Renal cortex interstitium (tissue), 11 donors: ENCODE results near the gene SLC28A1. TPM values are rescaled to one million over a fixed set of nuclear protein-coding genes. Genes with fewer than 3 reads are reported as not detected.

Experiments used
- DNase-seq, 11 donors: peaks; one replicate each; pipeline ENCODE4 v3.0.0-alpha.2; 2013; ENCODE audit warnings: low read depth in 9 of 11, low spot score in 4 of 11; ENCODE audit errors: extremely low read depth in 1 of 11
- polyA plus RNA-seq, 3 donors: library from polyadenylated mRNA; unstranded; fragments of 120-200 nt; gene quantifications; one replicate each; pipeline ENCODE4 v1.2.1, GENCODE V29; 2013; ENCODE audit not compliant: insufficient read length in 3 of 3

The SLC28A1 gene
- polyA plus RNA-seq, 3 donors, result 6.8 to 10.3 (median 7.2) TPM

DNA sequence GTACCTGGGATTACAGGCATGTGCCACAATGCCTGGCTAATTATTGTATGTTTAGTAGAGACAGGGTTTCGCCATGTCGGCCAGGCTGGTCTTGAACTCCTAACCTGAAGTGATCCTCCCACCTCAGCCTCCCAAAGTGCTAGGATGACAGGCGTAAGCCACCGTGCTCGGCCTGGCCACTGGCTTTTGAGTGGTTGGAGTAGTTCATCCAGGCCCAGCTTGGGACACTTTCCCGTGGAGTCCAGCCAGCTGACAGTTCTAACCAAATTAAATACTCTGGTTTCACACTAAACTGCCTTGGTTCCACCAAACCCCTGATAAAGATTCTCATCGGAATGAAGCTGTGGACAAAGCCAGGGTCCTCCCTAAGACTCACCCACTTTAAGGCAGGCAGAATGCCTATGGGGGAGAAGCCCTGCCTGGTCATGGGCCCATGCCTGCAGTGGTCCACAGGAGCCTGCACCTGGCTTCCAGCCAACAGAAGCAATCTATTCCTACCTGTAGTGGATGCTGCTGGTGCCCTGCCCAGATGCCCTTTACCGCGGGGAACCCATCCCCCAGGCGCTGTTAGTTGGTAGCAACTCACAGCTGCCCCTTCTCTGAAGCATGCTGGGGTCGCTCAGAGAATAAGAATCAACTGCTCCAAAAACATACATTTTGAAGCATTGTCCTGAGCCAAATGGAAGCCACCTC is 5.2 kb upstream of the SLC28A1 start:
- DNase-seq, result no peak

DNA sequence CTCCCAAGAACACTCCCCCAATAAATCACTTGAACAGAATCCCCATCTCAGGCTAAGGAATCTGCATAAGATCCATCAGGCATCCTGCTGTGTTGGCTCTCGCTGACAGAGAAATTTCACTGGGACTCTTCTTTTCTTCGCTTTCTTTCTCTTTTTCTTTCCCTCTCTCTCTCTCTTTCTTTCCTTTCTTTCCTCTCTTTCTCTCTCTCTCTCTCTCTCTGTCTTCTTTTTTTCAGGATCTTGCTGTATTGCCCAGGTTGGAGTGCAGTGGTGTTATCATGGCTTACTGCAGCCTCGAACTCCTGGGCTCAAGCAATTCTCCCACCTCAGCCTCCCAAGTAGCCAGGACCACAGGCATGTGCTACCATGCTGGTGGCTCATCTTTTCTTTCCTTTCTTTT is 4.5 kb upstream of the SLC28A1 start:
- no peak for DNase-seq

DNA sequence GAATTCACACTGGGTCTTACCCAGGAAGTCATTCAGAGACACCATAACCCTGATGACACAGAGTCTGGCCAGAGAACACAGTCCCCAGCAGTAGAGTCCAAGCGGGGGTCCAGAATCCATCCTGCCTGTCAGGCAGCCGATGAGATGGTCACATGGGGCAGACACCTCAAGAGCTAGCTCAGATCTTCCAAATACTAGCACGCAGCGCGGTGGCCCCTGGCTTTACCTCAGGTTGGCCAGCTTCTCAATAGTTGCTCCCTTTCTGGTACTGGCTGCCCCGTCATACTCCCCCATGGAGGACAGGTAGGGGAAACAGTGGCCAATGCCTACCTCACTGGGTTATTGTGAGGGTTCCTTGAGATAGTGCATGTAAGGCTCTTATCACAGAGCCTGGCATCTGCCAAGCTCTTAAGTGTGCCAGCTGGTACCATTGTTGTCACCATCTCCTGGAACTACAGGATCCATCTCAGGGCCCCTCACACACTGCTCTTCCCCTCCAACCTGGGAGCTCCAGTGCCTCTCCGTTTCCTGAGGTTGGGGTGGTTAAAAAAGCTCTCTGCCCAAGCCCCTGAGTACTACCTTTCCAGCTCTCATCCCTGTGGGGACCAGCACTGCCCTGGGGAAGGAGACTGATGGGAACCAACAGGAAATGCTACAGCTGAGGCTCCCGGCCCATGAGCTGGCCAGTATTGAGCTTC is 3.5 kb upstream of the SLC28A1 start:
- no peak for DNase-seq

DNA sequence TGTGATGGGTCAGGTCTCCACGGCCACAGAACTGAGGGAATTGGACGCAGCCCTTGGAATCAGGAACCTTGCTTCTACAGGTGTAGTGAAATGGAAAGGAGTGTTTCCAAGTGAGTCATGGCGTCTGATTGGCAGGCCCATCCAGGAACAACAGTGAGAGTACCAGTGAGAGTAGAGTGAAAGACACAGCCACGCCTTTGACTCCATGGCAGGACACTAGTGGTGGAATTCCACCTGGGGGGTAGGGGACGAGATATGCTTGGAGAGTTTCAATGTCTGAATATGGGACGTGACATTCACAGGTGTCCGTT is 3.0 kb upstream of the SLC28A1 start:
- no peak for DNase-seq

DNA sequence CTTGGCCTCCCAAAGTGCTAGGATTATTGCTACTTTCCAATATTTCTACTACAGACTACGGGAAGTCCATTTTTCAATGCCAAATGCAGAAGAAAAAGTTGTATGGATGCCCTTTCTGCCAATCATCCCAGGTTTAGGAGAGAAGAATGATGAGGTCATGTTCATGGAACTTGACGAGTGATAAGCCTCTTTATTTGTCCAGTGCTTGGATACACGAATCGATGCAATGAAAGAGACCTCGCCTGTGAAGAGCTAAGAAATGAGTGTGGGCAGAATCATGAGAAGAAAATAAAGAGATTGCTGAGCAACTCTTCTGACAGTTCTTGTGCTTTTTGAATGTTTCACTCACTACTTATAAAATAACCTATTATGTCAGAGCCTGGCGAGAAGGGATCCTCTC is 996 bp upstream of the SLC28A1 start:
- no peak for DNase-seq

DNA sequence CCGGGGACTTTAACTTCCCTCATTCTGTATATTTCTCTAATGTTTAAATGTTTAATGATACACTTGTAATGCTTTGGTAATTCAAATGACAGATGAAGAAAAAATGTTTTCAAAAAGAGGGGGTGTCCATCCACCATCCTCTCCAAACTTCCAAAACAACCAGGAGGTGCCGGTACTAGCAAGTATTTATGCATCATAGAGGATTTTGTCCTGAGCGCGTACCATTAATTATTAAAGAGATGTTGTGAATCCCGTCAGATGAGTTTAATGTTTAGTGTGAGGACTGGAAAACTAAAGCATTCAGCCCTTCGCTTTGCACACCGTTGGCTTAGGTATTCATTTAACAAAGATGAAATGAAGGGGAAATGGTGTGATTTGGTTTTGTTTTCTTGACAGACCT is 1.3 kb downstream of the SLC28A1 start:
- DNase-seq, result no peak

DNA sequence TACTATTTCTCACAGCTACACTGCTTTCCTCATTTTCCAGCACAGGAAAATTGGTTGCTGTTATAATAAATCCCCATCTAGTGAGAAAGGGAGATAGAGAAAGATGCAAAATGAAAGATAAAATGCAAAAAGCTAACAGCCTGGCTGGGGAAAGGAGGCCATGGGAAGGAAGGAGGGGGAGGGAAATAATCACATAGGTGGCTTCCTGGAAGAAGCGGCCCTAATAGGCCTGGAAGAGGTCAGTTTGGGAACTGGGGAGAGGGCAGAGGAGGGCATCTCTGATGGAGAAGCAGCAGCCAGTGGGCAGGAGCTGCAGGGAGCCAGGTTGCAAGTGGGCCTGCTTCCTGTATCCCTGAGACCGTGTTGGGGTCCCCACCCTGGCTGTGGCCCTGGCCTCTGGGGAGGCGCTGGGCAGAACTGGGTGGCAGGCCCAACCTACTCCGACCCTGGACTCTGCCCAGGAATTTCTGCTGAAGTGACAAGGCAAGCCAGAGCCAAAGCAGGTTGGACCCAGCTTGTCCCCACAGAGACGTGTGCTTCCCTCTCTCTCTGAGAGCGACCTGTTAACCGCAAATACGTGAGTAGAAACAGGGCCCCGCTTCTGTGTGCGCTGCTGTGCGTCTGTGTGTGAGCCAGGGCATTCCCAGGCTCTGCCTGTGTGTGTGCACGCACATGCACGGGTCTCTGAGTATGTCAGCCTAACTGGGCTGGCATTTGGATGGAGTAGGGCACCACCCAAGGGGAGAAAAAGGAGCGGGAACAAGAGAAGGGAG is 1.9 kb downstream of the SLC28A1 start:
- no peak for DNase-seq

DNA sequence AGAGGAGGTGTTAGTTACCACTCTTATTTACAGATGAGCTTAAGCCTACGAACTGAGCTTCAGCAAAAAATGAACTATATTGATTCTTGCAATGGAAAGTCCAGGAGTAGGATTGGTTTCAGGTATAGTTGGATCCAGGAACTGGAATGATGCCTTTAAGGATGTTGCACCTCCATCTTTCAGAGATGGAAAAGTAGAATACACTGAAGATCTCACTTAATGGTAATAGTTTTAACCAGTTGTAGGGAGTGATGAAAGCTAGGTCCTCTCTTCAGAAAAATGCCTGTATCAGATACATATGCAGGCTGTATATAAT is 2.5 kb downstream of the SLC28A1 start:
- no peak for DNase-seq

DNA sequence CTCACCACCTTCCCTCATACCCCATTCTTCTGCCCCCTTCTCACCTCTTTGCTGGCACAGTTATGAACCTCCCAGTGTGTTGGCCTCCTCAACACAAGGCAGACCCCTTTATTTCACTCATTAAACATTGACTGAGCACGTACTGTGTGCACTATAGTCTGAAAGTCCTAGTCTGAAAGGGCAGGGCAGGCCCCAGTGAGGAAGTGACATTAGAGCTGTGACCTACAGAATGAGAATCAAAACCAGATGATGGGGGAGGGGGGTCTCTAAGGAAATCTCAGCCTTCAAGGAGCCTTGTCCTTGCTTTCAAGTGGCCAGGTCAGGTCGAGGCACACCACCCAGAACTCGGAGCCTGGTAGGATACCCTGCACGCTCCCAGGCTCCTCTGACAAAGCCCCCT is 3.5 kb downstream of the SLC28A1 start:
- DNase-seq, result no peak

DNA sequence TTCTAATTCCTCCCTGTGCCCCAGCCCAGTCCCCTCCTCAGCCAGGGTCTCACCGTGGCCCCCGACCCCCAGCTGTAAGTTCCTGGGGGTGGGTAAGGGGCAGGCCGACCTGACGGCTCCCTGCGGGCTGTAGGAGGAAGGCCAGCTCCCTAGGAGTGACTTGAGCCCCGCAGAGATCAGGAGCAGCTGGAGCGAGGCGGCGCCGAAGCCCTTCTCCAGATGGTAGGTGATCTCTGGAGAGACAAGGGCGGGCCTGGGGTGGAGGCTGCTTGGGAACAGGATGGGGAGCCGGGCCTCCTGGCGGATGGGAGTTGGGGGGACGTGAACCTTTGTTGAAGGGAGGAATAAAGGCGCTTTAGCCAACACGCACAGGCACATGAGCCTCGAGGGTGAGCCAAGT is 4.2 kb downstream of the SLC28A1 start:
- DNase-seq, result no peak

DNA sequence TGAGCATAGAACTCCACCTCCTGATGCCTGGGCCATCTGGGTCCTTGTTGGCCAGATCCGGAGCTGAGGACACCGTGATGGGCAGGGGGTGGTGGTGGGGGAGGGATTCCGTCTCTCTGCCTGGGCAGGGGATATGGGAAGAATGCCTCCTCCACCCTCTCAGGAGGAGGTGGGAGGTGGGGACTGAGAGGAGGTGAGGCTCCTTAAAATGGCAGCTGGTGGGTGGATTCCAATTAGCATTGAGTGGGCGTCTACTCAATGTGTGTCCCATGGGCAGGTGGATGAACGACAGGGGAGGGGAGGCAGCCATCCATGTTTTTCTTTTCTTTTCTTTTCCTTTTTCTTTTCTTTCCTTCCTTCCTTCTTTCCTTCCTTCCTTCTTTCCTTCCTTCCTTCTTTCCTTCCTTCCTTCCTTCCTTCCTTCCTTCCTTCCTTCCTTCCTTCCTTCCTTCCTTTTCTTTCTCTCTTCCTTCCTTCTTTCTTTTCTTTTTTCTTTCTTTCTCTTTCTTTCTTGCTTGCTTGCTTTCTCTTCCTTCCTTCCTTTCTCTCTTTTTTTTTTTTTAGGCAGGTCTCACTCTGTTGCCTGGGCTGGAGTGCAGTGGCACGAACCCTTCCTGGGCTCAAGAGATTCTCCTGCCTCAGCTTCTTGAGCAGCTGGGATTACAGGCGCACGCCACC is 5.0 kb downstream of the SLC28A1 start:
- no peak for DNase-seq

DNA sequence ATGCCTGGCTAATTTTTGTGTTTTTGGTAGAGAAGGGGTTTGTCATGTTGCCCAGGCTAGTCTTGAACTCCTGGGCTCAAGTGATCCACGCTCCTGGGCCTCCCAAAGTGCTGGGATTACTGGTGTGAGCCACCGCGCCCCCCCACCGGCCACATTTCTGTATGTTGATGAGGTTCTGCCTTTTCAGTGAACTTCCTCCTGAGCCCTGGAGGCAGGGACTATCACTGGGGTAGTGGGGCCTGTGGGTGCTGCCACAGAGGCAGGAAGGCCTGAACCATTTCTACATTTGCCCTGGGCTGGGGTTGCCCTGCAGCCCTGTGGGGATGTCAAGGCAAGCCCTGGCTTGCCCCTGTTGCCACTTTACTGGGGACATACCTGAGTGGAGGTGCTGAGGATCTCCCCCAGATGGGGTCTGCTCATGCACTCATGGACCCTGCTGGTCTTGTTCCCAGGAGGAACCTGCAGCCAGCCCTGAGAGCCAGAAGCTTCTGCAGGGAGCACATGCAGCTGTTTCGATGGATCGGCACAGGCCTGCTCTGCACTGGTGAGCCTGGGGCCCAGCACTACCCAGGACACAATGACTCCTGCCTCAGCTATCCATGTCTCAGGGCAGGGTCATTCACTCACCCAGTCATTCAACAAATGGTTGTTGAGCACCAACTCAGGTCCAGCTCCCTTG is 5.7 kb downstream of the SLC28A1 start:
- DNase-seq, result no peak

DNA sequence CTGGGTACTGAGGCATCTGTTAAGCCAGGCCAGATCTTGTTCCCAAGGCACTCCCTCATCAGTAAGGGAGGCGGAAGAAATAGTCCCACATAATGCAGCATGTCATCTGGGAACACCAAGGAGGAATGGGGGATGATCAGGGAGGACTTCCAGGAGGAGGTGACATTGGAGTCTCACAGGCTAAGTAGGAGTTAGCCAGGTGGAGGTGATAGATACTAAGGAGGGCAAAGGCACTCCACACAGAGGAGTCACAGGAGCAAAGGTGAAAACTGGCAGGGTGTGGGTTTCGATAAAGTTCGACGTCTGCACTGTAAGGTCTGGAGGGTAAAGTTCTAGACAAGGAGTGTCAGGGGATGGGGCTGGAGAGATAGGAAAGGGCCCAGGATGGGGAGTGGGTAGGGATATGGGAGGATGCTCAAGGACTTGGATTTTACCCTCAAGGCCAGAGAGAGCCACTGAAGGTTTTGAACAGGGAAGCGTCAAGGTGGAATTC is 6.3 kb downstream of the SLC28A1 start:
- no peak for DNase-seq

DNA sequence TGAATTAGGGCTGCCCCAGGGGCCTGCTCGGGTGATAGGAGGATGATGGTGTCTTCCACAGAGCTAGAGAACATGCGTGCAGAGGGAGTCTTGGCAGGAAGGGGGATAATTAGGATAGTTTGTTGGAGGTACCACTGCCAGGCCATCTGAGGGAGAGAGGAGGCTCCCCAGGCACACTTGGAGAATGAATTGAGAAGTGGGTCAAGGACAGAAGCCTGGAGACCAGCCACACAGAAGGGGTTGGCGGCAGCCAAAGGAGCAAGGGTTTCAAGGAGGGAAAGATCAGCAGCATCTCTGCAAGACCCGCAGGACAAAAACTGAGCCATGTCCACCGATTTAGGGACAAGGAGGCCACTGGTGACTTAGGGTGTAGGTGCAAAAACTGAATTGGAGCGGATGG is 6.9 kb downstream of the SLC28A1 start:
- DNase-seq, result no peak

DNA sequence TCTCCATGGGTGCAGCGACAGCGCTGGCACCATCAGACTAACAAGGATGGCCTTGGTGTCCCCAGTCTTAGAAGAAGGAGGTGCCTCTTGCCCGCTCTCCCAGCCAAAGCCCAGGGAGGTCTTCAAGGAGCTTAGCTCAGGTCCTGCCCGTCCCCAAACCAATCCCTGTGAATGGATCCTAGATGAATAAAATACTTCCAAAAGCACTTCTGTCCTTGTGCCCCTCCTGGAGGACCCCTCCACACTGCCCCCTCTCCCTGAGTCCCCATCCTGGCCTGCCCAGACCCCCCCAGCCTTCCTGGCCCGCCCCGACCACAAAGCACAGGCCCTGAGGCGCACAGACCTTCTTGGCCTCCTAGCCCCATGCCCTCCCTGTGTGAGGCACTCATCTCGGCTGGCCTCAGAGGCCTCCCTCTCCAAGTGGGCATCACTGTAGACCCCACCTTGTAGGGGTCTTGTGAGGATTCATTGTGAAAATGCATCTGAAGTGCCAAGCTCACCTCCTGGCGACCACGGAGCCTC is 8.4 kb downstream of the SLC28A1 start:
- no peak for DNase-seq

DNA sequence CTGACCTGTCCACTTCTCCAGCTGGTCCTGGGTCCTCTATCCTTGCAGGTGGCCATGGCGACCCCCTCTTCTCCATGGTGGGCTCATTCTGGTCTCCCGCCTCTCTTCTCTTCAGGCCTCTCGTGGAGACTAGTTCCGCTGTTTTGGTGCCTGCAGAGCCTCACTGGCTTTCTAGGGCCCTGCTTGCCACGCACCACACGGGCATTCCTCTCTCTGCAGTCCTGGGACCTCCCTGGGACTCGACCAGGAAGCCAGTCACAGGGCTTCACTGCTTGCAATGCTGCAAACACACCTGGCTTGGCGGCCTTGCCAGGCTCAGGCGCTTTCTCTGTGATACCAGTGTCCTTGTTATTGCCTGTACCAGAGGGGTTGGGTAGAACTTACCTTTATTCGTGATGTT is 9.1 kb downstream of the SLC28A1 start:
- DNase-seq, result no peak

DNA sequence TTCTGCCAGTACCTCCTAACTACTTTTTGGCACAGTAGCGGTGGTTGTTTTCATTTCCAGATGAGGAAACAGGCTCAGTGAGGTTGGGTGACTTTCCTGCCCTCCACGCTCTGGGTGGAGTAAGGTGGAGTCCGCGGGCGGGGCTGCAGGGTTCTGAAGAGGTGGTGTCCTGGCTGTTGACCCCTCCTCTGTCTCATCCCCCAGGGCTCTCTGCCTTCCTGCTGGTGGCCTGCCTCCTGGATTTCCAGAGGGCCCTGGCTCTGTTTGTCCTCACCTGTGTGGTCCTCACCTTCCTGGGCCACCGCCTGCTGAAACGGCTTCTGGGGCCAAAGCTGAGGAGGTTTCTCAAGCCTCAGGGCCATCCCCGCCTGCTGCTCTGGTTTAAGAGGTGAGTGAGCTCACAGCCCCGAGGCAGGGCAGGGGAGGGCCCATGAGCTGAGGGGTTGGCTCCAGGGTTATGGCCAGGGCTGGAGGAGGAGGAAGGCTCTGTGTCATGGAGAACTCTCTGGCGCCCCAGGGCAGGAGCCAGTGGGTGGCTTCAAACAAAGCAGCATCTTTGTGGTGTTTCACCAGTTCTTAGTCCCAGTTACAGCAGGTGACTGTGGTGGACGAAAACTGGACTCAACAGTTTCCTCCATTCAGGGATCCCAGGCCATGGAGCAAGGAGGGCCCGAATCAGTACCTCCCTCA is 10.4 kb downstream of the SLC28A1 start:
- DNase-seq, result no peak

DNA sequence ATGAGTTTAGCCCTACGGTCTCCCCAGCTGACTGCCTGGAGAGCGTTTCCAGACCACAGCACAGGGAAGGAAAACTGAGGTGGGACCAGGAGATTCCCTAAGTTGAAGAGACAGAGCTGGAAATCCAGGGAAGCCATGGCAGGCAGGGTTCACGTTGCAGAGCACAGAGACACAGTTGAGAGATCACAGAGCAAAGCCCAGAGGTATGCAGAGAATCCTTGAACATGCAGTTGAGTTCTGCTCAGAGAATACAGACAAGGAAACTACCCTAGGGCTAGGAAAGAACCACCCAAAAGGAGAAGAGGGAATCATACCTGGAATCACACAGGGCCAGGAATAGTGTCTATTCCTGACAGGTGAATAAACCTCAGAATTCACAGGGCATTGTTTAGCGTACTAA is 14.3 kb downstream of the SLC28A1 start:
- DNase-seq, result no peak

DNA sequence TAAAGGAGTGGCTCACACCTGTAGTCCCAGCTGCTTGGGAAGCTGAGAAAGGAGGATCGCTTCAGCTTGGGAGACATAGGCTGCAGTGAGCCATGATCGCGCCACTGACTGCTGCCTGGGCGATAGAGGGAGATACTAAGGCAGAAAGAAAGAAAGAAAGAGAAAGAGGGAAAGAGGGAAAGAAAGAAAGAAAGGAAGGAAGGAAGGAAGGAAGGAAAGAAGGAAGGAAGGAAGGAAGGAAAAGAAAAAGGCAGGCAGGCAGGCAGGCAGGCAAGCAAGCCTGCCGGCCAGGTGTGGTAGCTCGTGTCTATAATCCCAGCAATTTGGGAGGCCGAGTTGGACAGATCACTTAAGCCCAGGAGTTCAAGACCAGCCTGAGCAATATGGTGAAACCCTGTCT is 15.3 kb downstream of the SLC28A1 start:
- no peak for DNase-seq
